Stimulated activated CD8-positive, alpha-beta memory T cell treated with anti-CD3 and anti-CD28 coated beads, Interleukin-12 subunit alpha, Interleukin-12 subunit beta, amount 100 ng/mL, for 24 hours (primary cell): Measurements from ENCODE around the gene RRAGA.
"Not testable (repeated sequence)": the region's sequence is repeated elsewhere in the genome, so short reads cannot be mapped to it uniquely, and the experiment has no call there.

Experiments
- DNase-seq: peaks from one replicate; pipeline ENCODE4 v3.0.0-alpha.2; 2020; ENCODE audit errors: extremely low read depth

Gene RRAGA

GRCh38 chr9:19085295-19085694 is 36.1 kb downstream of the RRAGA start:
- no peak for DNase-seq

GRCh38 chr9:19087106-19088000 is 38.1 kb downstream of the RRAGA start:
- no peak for DNase-seq

GRCh38 chr9:19097431-19097830 is 48.2 kb downstream of the RRAGA start:
- not testable (repeated sequence) for DNase-seq
